GM18502 (cell line): ENCODE data around the gene KLHL17.

Source experiments
- ATAC-seq: cut with Tn5 transposase; IDR thresholded peaks from one replicate; pipeline ENCODE4 v1.9.1; 2021; ENCODE audit warnings: mild to moderate bottlenecking; ENCODE audit not compliant: unreplicated experiment, poor library complexity

Gene KLHL17

GRCh38 chr1:921011-921837, 39.2 kb upstream of the KLHL17 start:
- no peak for ATAC-seq

DNA sequence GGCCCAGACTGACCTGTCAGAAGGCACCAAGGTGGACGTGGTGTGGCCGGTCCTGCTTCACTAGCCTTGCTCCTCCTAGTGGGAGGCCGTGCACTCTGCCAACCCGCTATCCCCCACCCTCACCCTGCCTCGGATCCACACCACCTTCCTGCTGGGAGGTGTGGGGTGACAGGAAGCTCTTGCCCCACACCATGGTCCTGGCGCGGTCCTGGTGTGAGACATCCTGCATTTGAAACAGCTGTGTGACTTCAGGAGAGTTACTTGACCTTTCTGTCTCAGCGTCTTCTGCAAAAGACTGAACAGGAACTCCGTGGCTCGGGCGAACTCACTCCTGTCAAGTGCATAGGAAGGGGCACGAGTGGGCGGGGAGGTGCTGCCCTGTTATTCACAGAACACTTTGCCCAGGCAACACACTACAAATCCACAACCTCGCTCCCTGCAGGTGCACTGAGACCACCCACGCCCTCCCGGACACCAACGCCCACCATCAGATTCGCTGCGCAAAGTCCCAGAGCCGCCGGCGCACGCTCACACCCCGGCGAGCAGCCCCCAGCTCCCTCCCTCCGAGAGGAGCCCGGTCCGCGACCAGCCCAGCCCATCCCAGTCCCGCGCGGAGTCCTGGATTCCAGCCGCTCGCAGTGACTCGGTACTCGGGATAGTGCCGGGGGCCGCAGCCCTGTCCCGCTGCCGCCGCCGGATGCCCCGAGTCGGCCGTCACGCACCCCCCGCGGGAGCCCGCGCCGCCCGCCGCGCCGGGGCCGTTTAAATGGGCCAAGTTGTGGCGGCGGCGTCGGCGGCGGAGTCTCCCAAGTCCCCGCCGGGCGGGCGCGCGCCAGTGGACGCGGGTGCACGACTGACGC, 37.0 kb upstream of the KLHL17 start, which contains the start of gene SAMD11:
TSS of gene SAMD11 (plus strand) at position 793 of the 860 bp plus-strand sequence. CDS start 509 bp downstream, outside the sequence.
- ATAC-seq: no peak

DNA sequence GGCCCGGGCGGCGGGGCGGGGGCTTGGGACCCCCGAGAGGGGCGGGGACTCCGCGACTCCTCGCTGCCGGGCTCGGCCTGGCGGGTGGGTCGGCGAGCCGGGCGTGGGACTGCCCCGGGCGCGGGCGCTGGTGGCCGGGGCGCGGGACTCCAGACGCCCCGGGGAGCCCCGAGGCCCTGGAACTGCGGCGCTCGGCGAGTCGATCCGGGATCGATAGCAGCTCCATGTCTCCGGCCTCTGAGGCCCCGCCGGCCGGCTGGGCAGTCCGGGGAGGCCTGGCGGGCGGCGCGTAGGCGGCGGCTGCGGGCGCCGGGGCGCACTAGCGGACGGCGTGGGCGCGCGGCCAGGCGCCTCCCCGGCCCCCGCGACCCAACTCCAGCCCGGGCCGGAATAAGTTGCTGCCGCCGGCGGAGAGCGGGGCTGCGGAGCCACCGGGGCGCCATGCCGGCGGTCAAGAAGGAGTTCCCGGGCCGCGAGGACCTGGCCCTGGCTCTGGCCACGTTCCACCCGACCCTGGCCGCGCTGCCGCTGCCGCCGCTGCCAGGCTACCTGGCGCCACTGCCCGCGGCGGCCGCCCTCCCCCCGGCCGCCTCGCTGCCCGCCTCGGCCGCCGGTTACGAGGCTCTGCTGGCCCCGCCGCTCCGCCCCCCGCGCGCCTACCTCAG, 36.3 kb upstream of the KLHL17 start:
- ATAC-seq: no peak

- ATAC-seq: no peak
Observed at GRCh38 chr1:924656-925560, 35.5 kb upstream of the KLHL17 start.

GRCh38 chr1:925561-926421, 34.6 kb upstream of the KLHL17 start:
- no peak for ATAC-seq

DNA sequence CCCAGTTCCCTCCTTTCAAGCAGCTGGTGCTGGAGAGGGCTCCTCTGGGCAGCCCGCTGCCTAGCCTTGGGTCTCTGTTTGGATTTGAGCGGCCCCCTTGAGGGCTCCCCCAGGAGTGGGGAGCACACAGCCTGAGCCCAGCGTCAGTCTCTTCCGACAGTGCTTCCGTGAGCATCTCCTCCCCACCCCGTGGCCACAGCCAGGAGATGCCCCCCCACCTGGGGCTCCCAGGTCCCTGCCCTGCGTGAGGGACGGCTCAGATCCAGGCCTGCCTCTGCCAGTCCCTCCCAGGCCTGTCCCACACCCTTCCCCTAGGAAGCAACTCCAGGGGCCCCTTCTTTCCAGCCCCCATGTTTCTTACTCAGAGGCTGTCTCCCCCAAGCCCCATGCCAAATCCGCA, 33.1 kb upstream of the KLHL17 start:
- ATAC-seq: no peak

DNA sequence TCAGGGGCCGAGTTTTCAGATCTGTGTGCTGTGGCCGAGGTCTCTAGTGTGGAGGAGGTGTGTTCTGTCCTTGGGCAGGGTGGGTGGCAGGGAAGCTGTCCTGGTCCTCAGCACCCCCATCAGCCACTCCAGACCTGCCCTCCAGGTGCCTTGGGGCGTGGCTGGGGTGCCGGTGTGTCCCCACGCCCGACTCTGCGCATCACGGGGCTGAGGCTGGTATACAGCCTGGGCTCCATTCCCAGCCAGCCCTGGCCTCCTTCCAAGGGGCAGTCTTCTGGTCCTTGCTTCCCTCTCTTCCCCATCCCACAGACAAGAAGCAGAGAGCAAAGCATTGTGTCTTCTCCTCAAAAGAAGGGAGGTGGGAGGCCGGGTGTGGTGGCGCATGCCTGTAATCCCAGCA, 32.6 kb upstream of the KLHL17 start:
- no peak for ATAC-seq

GRCh38 chr1:928825-929661, 31.3 kb upstream of the KLHL17 start:
- ATAC-seq: no peak

- ATAC-seq: no peak
Observed at GRCh38 chr1:929712-930632, 30.4 kb upstream of the KLHL17 start.

GRCh38 chr1:930633-931138, 29.7 kb upstream of the KLHL17 start:
- ATAC-seq: no peak

DNA sequence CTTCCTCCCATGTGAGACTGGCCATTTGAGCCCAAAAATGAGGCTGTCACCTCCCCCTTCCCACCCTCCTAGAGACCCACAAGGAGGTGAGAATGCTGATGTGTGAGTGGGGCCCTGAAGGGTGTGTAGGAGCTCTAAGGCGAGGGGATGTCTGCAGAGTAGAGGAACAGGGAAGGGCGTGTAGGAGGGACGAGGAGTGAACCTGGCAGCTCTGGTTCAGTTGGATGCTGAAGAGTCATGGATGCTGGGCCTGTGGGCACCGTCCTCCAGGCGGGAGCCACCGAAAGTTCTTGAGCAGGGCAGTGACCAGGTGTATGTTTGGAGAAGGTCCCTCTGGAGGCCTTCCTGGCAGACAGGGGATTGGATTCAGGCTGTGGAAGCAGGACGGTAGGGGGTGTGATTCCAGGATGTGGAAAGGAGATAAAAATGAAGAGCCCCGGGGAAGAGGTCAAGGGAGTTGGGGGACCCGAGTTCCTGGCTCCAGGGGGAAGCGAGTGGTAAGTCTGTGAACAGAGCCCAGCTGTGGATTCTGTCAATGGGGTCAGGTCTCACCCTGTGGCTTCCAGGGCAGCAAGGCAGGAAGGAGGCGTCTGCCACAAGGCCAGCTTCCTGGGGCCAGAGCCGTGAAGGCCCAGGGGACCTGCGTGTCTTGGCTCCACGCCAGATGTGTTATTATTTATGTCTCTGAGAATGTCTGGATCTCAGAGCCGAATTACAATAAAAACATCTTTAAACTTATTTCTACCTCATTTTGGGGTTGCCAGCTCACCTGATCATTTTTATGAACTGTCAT, 28.8 kb upstream of the KLHL17 start:
- ATAC-seq: no peak

- ATAC-seq: no peak
Observed at GRCh38 chr1:932173-932510, 28.2 kb upstream of the KLHL17 start.

GRCh38 chr1:932776-933602, 27.4 kb upstream of the KLHL17 start:
- ATAC-seq: no peak

DNA sequence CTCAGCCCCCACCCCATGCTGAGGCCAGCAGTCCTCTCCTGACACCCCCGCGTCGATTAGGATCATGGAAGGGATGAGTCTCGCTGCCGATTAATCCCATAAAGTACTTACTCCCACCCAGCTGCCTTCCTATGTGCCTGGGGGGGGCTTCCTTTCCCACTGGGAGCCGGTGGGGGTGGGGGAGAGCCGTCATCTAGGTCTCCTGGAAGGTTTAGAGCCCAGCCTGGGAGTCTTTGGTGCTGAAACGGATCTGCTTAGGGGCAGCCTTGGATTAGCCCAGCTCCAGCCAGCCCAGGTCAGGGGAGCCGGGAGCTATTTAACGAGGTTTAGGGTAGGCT, 26.8 kb upstream of the KLHL17 start:
- no peak for ATAC-seq

GRCh38 chr1:934991-935750, 25.2 kb upstream of the KLHL17 start:
- no peak for ATAC-seq
